PFSK-1 (cell line): ENCODE results near the gene AP4M1.

Experiments used
- FOXP2 ChIP-seq: optimal IDR thresholded peaks from 2 replicates; pipeline ENCODE3; 2011; ENCODE audit warnings: borderline replicate concordance, control low read depth, inconsistent platforms; ENCODE audit not compliant: insufficient read depth; ENCODE audit errors: extremely low read length, extremely low read depth
- POLR2AphosphoS5 ChIP-seq: IDR thresholded peaks from 2 replicates; pipeline ENCODE4 v1.6.1; 2012; ENCODE audit warnings: low read depth, mild to moderate bottlenecking, control low read depth, low read length, moderate library complexity
- REST ChIP-seq, 2 experiments: IDR thresholded peaks; 2 replicates each; pipeline versions ENCODE4 v1.6.1 to v1.8.0; 2011 to 2012; ENCODE audit warnings: low read depth in 2 of 2, low read length in 2 of 2, control low read depth in 1 of 2, inconsistent platforms in 1 of 2, mild to moderate bottlenecking in 1 of 2, moderate library complexity in 1 of 2; ENCODE audit not compliant: insufficient read depth in 1 of 2
- SIN3A ChIP-seq: IDR thresholded peaks from 2 replicates; pipeline ENCODE4 v1.6.1; 2012; ENCODE audit warnings: mild to moderate bottlenecking, low read length, moderate library complexity, borderline replicate concordance; ENCODE audit not compliant: insufficient read depth
- TAF1 ChIP-seq: IDR thresholded peaks from 2 replicates; pipeline ENCODE4 v1.6.1; 2012; ENCODE audit warnings: low read length, control low read depth, borderline replicate concordance; ENCODE audit not compliant: insufficient read depth

The AP4M1 gene

GRCh38 chr7:100152404-100152803, 51.0 kb downstream of the AP4M1 start:
- no peak for TF ChIP-seq TAF1
- TF ChIP-seq POLR2AphosphoS5, result no peak
- no peak for TF ChIP-seq REST (IDR thresholded peaks at IDR 0.05; ENCODE audit: insufficient read depth in 1 of 2, low read depth in 2 of 2, low read length in 2 of 2)
- TF ChIP-seq SIN3A, result no peak
- TF ChIP-seq FOXP2, result no peak

- TF ChIP-seq POLR2AphosphoS5 (peak; percentile 11; the same call in 1 of the 2 replicates), REST (IDR thresholded peaks at IDR 0.05; ENCODE audit: insufficient read depth in 1 of 2, low read depth in 2 of 2, low read length in 2 of 2) (no peak)
Observed at GRCh38 chr7:100152937-100153666, 51.7 kb downstream of the AP4M1 start.

- TF ChIP-seq TAF1 (no peak), FOXP2 (no peak), REST (IDR thresholded peaks at IDR 0.05; ENCODE audit: insufficient read depth in 1 of 2, low read depth in 2 of 2, low read length in 2 of 2) (no peak), POLR2AphosphoS5 (peak; percentile 8; the same call in 1 of the 2 replicates), SIN3A (no peak)
Observed at GRCh38 chr7:100153708-100154535, 52.5 kb downstream of the AP4M1 start.

GRCh38 chr7:100154651-100155491, 53.4 kb downstream of the AP4M1 start:
- no peak; the same call in 1 of the 2 replicates for TF ChIP-seq POLR2AphosphoS5
- TF ChIP-seq REST (IDR thresholded peaks at IDR 0.05; ENCODE audit: insufficient read depth in 1 of 2, low read depth in 2 of 2, low read length in 2 of 2), result no peak
- TF ChIP-seq TAF1, result no peak
- TF ChIP-seq FOXP2, result no peak
- no peak for TF ChIP-seq SIN3A
